ENCODE measurements around the gene TSHR.
A peak's percentile ranks its signal among the peaks of the same experiment; 100 is the strongest.
"Not testable (repeated sequence)": the region's sequence is repeated elsewhere in the genome, so short reads cannot be mapped to it uniquely, and the experiment has no call there.

The TSHR gene

GRCh38 chr14:80953211-80953610, 2.2 kb upstream of the TSHR start:
- not testable (repeated sequence) for DNase-seq

GRCh38 chr14:80954687-80955299, 628 bp upstream of the TSHR start:
- peak; percentile 65 to 72 for DNase-seq

- DNase-seq: no peak
Measured at GRCh38 chr14:80956102-80956501, 681 bp downstream of the TSHR start.

GRCh38 chr14:80956922-80957321, 1.5 kb downstream of the TSHR start:
- no peak for DNase-seq

- DNase-seq: no peak
Measured at GRCh38 chr14:80957613-80958012, 2.2 kb downstream of the TSHR start.

- DNase-seq: no peak
Measured at GRCh38 chr14:80958226-80958625, 2.8 kb downstream of the TSHR start.

- DNase-seq: no peak
Measured at GRCh38 chr14:80958939-80959338, 3.5 kb downstream of the TSHR start.

- peak; percentile 28 to 34 for DNase-seq
Measured at GRCh38 chr14:80959496-80959895, 4.1 kb downstream of the TSHR start.

GRCh38 chr14:80965037-80965436, 9.6 kb downstream of the TSHR start:
- DNase-seq: no peak

GRCh38 chr14:80973931-80974641, 18.7 kb downstream of the TSHR start:
- no peak for DNase-seq

- DNase-seq: no peak
Measured at GRCh38 chr14:80974679-80975078, 19.3 kb downstream of the TSHR start.

GRCh38 chr14:80977221-80977620, 21.8 kb downstream of the TSHR start:
- no peak for DNase-seq

GRCh38 chr14:80978403-80978802, 23.0 kb downstream of the TSHR start:
- DNase-seq: no peak

GRCh38 chr14:80979951-80980350, 24.5 kb downstream of the TSHR start:
- DNase-seq: no peak

GRCh38 chr14:80981156-80981555, 25.7 kb downstream of the TSHR start:
- DNase-seq: no peak

- no peak for DNase-seq
Measured at GRCh38 chr14:80981673-80982072, 26.3 kb downstream of the TSHR start.

- no peak for DNase-seq
Measured at GRCh38 chr14:80982711-80983110, 27.3 kb downstream of the TSHR start.

- peak; percentile 44 to 64 for DNase-seq
Measured at GRCh38 chr14:80987235-80988032, 32.0 kb downstream of the TSHR start.

GRCh38 chr14:80988192-80988591, 32.8 kb downstream of the TSHR start:
- no peak for DNase-seq

GRCh38 chr14:80988735-80989429, 33.5 kb downstream of the TSHR start:
- DNase-seq: no peak

GRCh38 chr14:80992580-80992979, 37.2 kb downstream of the TSHR start:
- DNase-seq: no peak

- DNase-seq: peak; percentile 10 to 30
Measured at GRCh38 chr14:80996049-80996901, 40.9 kb downstream of the TSHR start.

Data from activated CD4-positive, alpha-beta T cell treated with anti-CD3 and anti-CD28 coated beads for 4 hours (primary cell).